ENCODE measurements around the gene SLC26A6.

DNA sequence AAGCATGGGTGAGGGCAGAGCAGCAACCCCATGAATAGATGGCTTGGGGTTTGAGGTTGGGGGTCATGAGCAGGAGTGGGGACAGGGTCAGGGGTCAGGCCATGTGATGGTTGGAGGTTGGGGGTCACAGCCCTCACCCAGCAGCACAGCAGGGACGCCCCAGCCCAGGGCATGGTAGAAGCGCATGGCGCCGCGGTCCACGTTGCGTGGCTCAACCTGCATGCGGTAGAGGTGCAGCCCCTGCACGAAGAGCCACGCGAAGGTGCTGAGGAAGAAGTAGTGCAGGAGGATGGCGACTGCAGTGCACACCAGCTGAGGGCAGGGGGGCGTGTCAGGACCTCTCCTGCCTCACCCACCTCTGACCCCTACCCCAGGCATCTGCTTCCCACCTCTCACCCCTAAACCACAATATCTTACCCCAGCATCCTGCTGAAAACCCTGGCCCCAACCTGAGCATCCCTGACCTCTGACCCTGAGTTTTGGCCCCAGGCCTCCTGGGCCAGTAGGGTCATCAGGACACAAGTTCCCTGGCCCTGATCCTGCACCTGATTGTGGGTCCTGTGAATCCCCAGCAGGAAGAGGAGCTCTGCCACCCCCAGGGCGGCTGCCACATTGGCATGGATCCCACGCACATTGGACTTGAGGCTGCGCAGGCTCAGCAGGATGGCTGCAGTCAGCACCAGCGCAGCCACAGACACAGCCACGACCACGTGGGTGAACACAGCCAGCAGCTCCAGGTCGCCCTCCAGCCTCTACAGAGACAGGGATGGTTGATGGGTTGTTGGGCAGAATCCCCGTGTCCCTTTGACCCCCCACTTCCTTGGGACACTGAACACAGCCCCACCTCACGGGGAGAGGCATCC, 9.9 kb upstream of the SLC26A6 start:
- TF ChIP-seq, protein P1, sequence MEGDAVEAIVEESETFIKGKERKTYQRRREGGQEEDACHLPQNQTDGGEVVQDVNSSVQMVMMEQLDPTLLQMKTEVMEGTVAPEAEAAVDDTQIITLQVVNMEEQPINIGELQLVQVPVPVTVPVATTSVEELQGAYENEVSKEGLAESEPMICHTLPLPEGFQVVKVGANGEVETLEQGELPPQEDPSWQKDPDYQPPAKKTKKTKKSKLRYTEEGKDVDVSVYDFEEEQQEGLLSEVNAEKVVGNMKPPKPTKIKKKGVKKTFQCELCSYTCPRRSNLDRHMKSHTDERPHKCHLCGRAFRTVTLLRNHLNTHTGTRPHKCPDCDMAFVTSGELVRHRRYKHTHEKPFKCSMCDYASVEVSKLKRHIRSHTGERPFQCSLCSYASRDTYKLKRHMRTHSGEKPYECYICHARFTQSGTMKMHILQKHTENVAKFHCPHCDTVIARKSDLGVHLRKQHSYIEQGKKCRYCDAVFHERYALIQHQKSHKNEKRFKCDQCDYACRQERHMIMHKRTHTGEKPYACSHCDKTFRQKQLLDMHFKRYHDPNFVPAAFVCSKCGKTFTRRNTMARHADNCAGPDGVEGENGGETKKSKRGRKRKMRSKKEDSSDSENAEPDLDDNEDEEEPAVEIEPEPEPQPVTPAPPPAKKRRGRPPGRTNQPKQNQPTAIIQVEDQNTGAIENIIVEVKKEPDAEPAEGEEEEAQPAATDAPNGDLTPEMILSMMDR (IDR thresholded peaks at IDR 0.05) = no peak
- TF ChIP-seq POLR2A (IDR thresholded peaks at IDR 0.05) = no peak
